BJ (cell line): ENCODE data around the gene VLDLR. TPM values are rescaled to one million over a fixed set of nuclear protein-coding genes. Genes with fewer than 3 reads are reported as not detected.

Experiments
- CTCF ChIA-PET: fragments of 350-600 bp; formaldehyde crosslinking; extraction: SDS; loops from one replicate; lab custom pipeline; 2021; ENCODE audit warnings: antibody characterized with exemption, inconsistent platforms; lab: Yijun Ruan, JAX
- POLR2A ChIA-PET: fragments of 300-600 bp; sonication (Branson Sonifier 250); formaldehyde crosslinking; extraction: SDS; loops from one replicate; lab custom pipeline; 2021; ENCODE audit warnings: antibody characterized with exemption; lab: Charles Lee
- DNase-seq: peaks from one replicate; pipeline ENCODE4 v3.0.0-alpha.2; 2011; ENCODE audit warnings: low read depth
- H3K27me3 ChIP-seq: 2 replicates; pipeline ENCODE4 v1.6.0; 2011; ENCODE audit warnings: low read length; ENCODE audit not compliant: control insufficient read depth, insufficient read depth
- H3K36me3 ChIP-seq: 2 replicates; pipeline ENCODE4 v1.5.1; 2011; ENCODE audit warnings: low read length; ENCODE audit not compliant: control insufficient read depth, insufficient read depth
- H3K4me3 ChIP-seq: 2 replicates; pipeline ENCODE4 v1.5.1; 2011; ENCODE audit warnings: low read depth, mild to moderate bottlenecking, control low read depth, low read length
- polyA minus RNA-seq: library from RNA; depleted of rRNA, polyadenylated mRNA; stranded (reverse); fragments of >200 nt; gene quantifications from 2 replicates; pipeline ENCODE4 v1.2.3, GENCODE V29; 2011; rRNA and poly(A)+ RNA removed
- polyA plus RNA-seq: library from polyadenylated mRNA; depleted of rRNA; stranded (reverse); fragments of >200 nt; gene quantifications from 2 replicates; pipeline ENCODE4 v1.2.3, GENCODE V29; 2011; rRNA removed
- TF ChIP-seq, protein P1 (sequence below): IDR thresholded peaks from 2 replicates; pipeline ENCODE4 v1.5.1; 2011; ENCODE audit warnings: low read depth, mild to moderate bottlenecking, control low read depth, inconsistent platforms, low read length, moderate library complexity; ENCODE audit not compliant: insufficient read depth

The VLDLR gene
- polyA plus RNA-seq (34.4 and 45.6 TPM in 2 replicates), polyA minus RNA-seq (37.3 and 44.5 TPM in 2 replicates)

DNA sequence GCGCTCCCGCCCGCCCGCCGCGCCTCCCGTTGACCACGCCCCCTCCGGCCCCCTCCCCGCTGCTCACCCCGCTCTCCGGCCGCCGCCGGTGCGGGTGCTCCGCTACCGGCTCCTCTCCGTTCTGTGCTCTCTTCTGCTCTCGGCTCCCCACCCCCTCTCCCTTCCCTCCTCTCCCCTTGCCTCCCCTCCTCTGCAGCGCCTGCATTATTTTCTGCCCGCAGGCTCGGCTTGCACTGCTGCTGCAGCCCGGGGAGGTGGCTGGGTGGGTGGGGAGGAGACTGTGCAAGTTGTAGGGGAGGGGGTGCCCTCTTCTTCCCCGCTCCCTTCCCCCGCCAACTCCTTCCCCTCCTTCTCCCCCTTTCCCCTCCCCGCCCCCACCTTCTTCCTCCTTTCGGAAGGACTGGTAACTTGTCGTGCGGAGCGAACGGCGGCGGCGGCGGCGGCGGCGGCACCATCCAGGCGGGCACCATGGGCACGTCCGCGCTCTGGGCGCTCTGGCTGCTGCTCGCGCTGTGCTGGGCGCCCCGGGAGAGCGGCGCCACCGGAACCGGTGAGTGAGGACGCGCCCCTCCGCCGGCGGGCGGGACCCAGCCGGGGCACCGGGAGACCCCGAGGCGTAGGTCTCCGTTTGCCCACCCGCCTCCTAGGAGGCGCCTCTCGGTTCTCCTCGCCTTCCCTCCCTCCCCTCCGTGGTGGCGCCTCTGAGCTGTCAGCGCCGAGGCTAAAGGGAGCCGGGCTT is at the start of gene VLDLR:
TSS of gene VLDLR (plus strand) at position 66 of the 739 bp plus-strand sequence. CDS start at position 469, 403 bp downstream.
- 0 out of 2 replicates have a peak, but pooled peaks cover 2% of the 10 kb centered on the region for H3K27me3 ChIP-seq
- POLR2A ChIA-PET = no interaction called here

GRCh38 chr9:2574203-2574602 is 47.4 kb upstream of the VLDLR start:
- DNase-seq = peak; percentile 13
- ChIA-PET CTCF (interaction anchor here (1.0 kb wide), 1 partner anchor 10 kb away, joined by 3 read pairs; no protein-coding TSS in a partner anchor), POLR2A (no interaction called here)
- Histone ChIP-seq H3K4me3 (no peak overlapping the region), H3K36me3 (no peaks in the 10 kb centered on the region), H3K27me3 (no peaks in the 10 kb centered on the region)
- TF ChIP-seq, protein P1, sequence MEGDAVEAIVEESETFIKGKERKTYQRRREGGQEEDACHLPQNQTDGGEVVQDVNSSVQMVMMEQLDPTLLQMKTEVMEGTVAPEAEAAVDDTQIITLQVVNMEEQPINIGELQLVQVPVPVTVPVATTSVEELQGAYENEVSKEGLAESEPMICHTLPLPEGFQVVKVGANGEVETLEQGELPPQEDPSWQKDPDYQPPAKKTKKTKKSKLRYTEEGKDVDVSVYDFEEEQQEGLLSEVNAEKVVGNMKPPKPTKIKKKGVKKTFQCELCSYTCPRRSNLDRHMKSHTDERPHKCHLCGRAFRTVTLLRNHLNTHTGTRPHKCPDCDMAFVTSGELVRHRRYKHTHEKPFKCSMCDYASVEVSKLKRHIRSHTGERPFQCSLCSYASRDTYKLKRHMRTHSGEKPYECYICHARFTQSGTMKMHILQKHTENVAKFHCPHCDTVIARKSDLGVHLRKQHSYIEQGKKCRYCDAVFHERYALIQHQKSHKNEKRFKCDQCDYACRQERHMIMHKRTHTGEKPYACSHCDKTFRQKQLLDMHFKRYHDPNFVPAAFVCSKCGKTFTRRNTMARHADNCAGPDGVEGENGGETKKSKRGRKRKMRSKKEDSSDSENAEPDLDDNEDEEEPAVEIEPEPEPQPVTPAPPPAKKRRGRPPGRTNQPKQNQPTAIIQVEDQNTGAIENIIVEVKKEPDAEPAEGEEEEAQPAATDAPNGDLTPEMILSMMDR = no peak

More for the DNA sequence above, at the start of gene VLDLR:
- DNase-seq = no peak
- Histone ChIP-seq H3K4me3 (peak within 1 kb of the TSS; percentile 57), H3K36me3 (no peaks in the 10 kb centered on the region)
- CTCF ChIA-PET = interaction anchor here (1.0 to 1.4 kb wide), 2 partner anchors 11 kb away, joined by 3 to 4 read pairs; no protein-coding TSS in a partner anchor
- TF ChIP-seq, protein P1 = no peak; the same call in 1 of the 2 replicates

- H3K27me3 ChIP-seq = no peaks in the 10 kb centered on the region
- DNase-seq = no peak
- CTCF ChIA-PET = no interaction called here
- TF ChIP-seq, protein P1 = no peak
- H3K4me3 ChIP-seq = no peak overlapping the region
- no peaks in the 10 kb centered on the region for H3K36me3 ChIP-seq
- POLR2A ChIA-PET = no interaction called here
Measured at GRCh38 chr9:2576631-2577030, 45.0 kb upstream of the VLDLR start.

- TF ChIP-seq, protein P1 = no peak
- H3K4me3 ChIP-seq = no peak overlapping the region
- DNase-seq = no peak
- H3K36me3 ChIP-seq = no peaks in the 10 kb centered on the region
- H3K27me3 ChIP-seq = no peaks in the 10 kb centered on the region
- ChIA-PET POLR2A (no interaction called here), CTCF (no interaction called here)
Measured at GRCh38 chr9:2583308-2584013, 38.1 kb upstream of the VLDLR start.

DNA sequence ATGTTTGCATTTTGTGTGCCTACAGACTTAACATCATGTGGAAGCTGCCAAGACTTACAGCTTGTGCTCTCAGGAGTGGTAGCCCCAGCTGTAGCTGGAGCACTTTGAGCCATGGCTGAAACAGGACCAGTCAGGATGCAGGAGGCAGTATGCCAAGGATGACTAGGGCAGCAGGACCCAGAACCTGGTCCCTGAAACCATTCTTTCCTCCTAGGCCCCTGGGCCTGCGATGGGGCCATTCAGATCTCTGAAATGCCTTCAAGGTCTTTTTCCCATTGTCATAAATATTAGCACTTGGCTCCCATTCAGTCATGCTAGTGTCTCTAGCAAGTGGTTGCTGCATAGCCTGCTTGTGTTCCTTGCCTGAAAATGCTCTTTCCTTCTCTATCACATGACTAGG is 29.6 kb upstream of the VLDLR start:
- TF ChIP-seq, protein P1 = no peak
- Histone ChIP-seq H3K27me3 (no peaks in the 10 kb centered on the region; the same call in 1 of the 2 replicates), H3K36me3 (no peaks in the 10 kb centered on the region), H3K4me3 (no peak overlapping the region)
- DNase-seq = no peak
- CTCF ChIA-PET = interaction anchor here (0.6 kb wide), 1 partner anchor 1558 kb away, joined by 3 read pairs; no protein-coding TSS in a partner anchor
- POLR2A ChIA-PET = no interaction called here
